HUES6 (cell line): ENCODE results near the gene ABCA13.

Source experiments
- H3K27ac ChIP-seq: 2 replicates; pipeline ENCODE4 v1.7.0; 2013; ENCODE audit warnings: low read depth, mild to moderate bottlenecking, low read length, inconsistent platforms
- H3K27me3 ChIP-seq: 2 replicates; pipeline ENCODE4 v1.6.1; 2013; ENCODE audit warnings: low read length; ENCODE audit not compliant: control insufficient read depth, insufficient read depth
- H3K36me3 ChIP-seq: 2 replicates; pipeline ENCODE4 v1.6.1; 2013; ENCODE audit warnings: low read length; ENCODE audit not compliant: control insufficient read depth, insufficient read depth
- H3K4me1 ChIP-seq: 2 replicates; pipeline ENCODE4 v1.6.1; 2013; ENCODE audit warnings: low read length; ENCODE audit not compliant: control insufficient read depth, insufficient read depth
- H3K4me3 ChIP-seq: 2 replicates; pipeline ENCODE4 v1.5.1; 2013; ENCODE audit warnings: low read depth, low read length
- H3K9ac ChIP-seq: one replicate; pipeline ENCODE4 v1.6.1; 2013; ENCODE audit warnings: mild to moderate bottlenecking, low read length
- H3K9me3 ChIP-seq: 2 replicates; pipeline ENCODE4 v1.6.1; 2013; ENCODE audit warnings: low read depth, low read length; ENCODE audit not compliant: control insufficient read depth, insufficient read depth

ABCA13 gene

GRCh38 chr7:48428091-48428684 is 256.9 kb downstream of the ABCA13 start:
- Histone ChIP-seq H3K27ac (no peak overlapping the region), H3K4me1 (peaks cover 8% of the 10 kb centered on the region; the same call in 1 of the 2 replicates), H3K27me3 (no peaks in the 10 kb centered on the region), H3K4me3 (no peak overlapping the region), H3K36me3 (no peaks in the 10 kb centered on the region), H3K9ac (no peak overlapping the region), H3K9me3 (no peaks in the 10 kb centered on the region)

- H3K9me3 ChIP-seq = peaks cover 7% of the 10 kb centered on the region
- H3K4me3 ChIP-seq = no peak overlapping the region
- H3K36me3 ChIP-seq = no peaks in the 10 kb centered on the region; the same call in 1 of the 2 replicates
- no peak overlapping the region for H3K27ac ChIP-seq
- H3K9ac ChIP-seq = no peak overlapping the region
- H3K27me3 ChIP-seq = no peaks in the 10 kb centered on the region
- peaks cover 8% of the 10 kb centered on the region; the same call in 1 of the 2 replicates for H3K4me1 ChIP-seq
Measured at GRCh38 chr7:48429117-48429516, 257.9 kb downstream of the ABCA13 start.

- H3K4me1 ChIP-seq = no peaks in the 10 kb centered on the region
- no peak overlapping the region for H3K4me3 ChIP-seq
- H3K9me3 ChIP-seq = peaks cover 12% of the 10 kb centered on the region
- H3K27ac ChIP-seq = no peak overlapping the region; the same call in 1 of the 2 replicates
- no peaks in the 10 kb centered on the region for H3K27me3 ChIP-seq
- H3K9ac ChIP-seq = no peak overlapping the region
- no peaks in the 10 kb centered on the region; the same call in 1 of the 2 replicates for H3K36me3 ChIP-seq
Measured at GRCh38 chr7:48438206-48438605, 266.9 kb downstream of the ABCA13 start.

GRCh38 chr7:48441848-48442492 is 270.7 kb downstream of the ABCA13 start:
- Histone ChIP-seq H3K9me3 (no peaks in the 10 kb centered on the region), H3K36me3 (no peaks in the 10 kb centered on the region), H3K4me3 (no peak overlapping the region), H3K27me3 (no peaks in the 10 kb centered on the region), H3K4me1 (no peaks in the 10 kb centered on the region), H3K9ac (no peak overlapping the region), H3K27ac (no peak overlapping the region)

GRCh38 chr7:48443051-48443450 is 271.8 kb downstream of the ABCA13 start:
- no peak overlapping the region for H3K4me3 ChIP-seq

GRCh38 chr7:48446721-48447120 is 275.5 kb downstream of the ABCA13 start:
- no peaks in the 10 kb centered on the region for H3K4me1 ChIP-seq
- no peaks in the 10 kb centered on the region for H3K9me3 ChIP-seq
- no peaks in the 10 kb centered on the region for H3K27me3 ChIP-seq
- H3K27ac ChIP-seq = no peak overlapping the region
- no peak overlapping the region for H3K9ac ChIP-seq
- no peaks in the 10 kb centered on the region for H3K36me3 ChIP-seq
- H3K4me3 ChIP-seq = no peak overlapping the region

More at GRCh38 chr7:48443051-48443450, 271.8 kb downstream of the ABCA13 start:
- Histone ChIP-seq H3K4me1 (no peaks in the 10 kb centered on the region), H3K9ac (no peak overlapping the region), H3K27me3 (no peaks in the 10 kb centered on the region), H3K36me3 (no peaks in the 10 kb centered on the region), H3K27ac (no peak overlapping the region), H3K9me3 (no peaks in the 10 kb centered on the region)

- Histone ChIP-seq H3K27ac (no peak overlapping the region), H3K9me3 (no peaks in the 10 kb centered on the region), H3K36me3 (no peaks in the 10 kb centered on the region), H3K4me3 (no peak overlapping the region), H3K9ac (no peak overlapping the region), H3K27me3 (no peaks in the 10 kb centered on the region; the same call in 1 of the 2 replicates), H3K4me1 (no peaks in the 10 kb centered on the region)
Measured at GRCh38 chr7:48452218-48452617, 281.0 kb downstream of the ABCA13 start.

GRCh38 chr7:48454750-48455192 is 283.5 kb downstream of the ABCA13 start:
- no peaks in the 10 kb centered on the region for H3K9me3 ChIP-seq
- no peaks in the 10 kb centered on the region for H3K4me1 ChIP-seq

GRCh38 chr7:48455363-48455762 is 284.1 kb downstream of the ABCA13 start:
- Histone ChIP-seq H3K9ac (no peak overlapping the region), H3K36me3 (no peaks in the 10 kb centered on the region), H3K9me3 (no peaks in the 10 kb centered on the region)

More at GRCh38 chr7:48454750-48455192, 283.5 kb downstream of the ABCA13 start:
- H3K36me3 ChIP-seq = no peaks in the 10 kb centered on the region
- no peaks in the 10 kb centered on the region; the same call in 1 of the 2 replicates for H3K27me3 ChIP-seq
- H3K27ac ChIP-seq = no peak overlapping the region
- no peak overlapping the region for H3K4me3 ChIP-seq
- no peak overlapping the region for H3K9ac ChIP-seq

GRCh38 chr7:48458701-48459524 is 287.7 kb downstream of the ABCA13 start:
- Histone ChIP-seq H3K27ac (no peak overlapping the region), H3K27me3 (no peaks in the 10 kb centered on the region; the same call in 1 of the 2 replicates), H3K4me1 (no peaks in the 10 kb centered on the region), H3K4me3 (no peak overlapping the region), H3K9ac (no peak overlapping the region), H3K9me3 (peaks cover 3% of the 10 kb centered on the region; the same call in 1 of the 2 replicates), H3K36me3 (no peaks in the 10 kb centered on the region)

More at GRCh38 chr7:48455363-48455762, 284.1 kb downstream of the ABCA13 start:
- Histone ChIP-seq H3K27me3 (no peaks in the 10 kb centered on the region; the same call in 1 of the 2 replicates), H3K4me3 (no peak overlapping the region), H3K27ac (no peak overlapping the region), H3K4me1 (no peaks in the 10 kb centered on the region)
